ENCODE data around the gene RELT. TPM values are rescaled to one million over a fixed set of nuclear protein-coding genes. Genes with fewer than 3 reads are reported as not detected.

The RELT gene
- total RNA-seq, 1 experiment from 2014 or later: 13.8 TPM

DNA sequence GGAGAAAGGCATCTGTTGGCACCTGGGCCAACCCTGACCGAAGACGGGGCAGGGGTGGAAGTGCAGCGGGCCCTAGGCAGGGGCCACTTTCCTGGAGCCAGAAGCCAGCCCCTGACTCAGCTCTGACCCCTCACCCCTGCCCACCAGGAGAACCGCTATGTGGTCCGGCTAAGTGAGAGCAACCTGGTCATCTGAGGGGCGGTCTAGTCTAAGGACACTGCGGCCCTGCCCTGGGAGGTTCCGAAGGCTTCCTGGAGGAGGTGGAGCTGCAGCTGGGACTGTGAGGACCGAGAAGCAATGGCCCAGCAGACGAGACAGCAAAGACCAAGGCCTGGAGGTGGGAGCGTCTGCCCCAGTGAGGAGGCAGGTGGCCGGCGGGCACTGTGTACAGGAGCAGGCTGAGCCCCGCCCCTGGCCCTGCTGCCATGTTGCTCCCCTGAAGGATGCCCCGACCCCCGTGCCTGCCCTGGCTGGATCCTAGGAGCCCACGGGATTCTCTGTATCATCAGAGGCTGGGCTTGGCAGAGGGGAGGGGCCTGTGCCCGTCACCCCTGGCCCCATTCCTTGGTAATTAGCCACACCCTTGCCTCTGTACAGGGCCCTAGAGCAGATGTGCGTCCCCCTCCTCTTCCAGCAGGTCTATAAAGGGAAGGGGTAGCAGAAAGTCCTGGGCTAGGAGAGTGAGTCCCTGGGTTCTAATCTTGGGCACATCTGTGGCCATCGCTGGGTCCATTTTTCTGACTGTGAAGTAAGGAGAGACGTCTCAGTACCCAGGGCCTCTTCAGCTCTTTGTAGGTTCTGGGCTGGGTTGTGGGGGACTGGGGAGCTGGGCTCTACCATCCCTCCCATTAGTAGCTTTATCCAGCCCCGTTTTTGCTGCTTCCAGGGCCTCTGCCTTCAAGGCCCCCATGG, 19.4 kb downstream of the RELT start (continued):
- TF ChIP-seq, protein P1, sequence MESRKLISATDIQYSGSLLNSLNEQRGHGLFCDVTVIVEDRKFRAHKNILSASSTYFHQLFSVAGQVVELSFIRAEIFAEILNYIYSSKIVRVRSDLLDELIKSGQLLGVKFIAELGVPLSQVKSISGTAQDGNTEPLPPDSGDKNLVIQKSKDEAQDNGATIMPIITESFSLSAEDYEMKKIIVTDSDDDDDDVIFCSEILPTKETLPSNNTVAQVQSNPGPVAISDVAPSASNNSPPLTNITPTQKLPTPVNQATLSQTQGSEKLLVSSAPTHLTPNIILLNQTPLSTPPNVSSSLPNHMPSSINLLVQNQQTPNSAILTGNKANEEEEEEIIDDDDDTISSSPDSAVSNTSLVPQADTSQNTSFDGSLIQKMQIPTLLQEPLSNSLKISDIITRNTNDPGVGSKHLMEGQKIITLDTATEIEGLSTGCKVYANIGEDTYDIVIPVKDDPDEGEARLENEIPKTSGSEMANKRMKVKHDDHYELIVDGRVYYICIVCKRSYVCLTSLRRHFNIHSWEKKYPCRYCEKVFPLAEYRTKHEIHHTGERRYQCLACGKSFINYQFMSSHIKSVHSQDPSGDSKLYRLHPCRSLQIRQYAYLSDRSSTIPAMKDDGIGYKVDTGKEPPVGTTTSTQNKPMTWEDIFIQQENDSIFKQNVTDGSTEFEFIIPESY (IDR thresholded peaks at IDR 0.05; ENCODE audit: extremely low read depth, insufficient replicate concordance, low read length): no peak

DNA sequence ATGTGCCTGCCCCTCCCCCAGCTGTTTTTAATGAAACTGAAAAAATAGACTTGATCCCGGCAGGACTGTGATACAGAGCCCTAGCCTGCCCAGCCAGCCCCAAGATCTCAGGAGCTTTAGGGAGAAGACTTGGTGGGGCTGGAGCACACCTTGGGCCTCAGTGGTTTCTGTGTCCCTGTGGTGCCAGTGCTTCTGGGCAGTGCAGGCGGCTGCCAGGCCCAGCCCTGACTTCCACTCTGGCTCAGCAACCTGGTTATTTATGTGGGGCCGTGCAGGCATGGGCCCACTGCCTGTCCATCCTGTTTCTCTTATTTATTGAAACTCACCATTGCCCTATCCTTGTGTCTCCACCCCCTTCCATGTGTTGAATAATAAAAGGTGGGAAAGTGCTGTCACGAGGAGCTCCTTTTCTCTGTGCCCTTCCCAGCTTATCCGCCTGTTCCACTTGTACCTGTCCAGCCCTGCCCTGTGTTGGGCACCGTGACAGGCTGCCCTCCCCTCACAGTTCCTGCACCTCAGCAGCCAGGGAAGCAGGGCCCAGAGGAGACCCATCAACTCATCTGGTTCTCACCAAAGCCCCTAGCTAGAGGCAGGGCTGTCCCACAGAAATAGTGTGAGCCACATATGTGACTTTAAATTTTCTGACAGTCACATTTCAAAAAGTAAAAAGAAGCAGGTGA, 20.2 kb downstream of the RELT start:
- Histone ChIP-seq H3K9ac (ENCODE audit: low read length) (no peak overlapping the region), H3K4me1 (ENCODE audit: control insufficient read depth in 1 of 2, insufficient read depth in 2 of 2, low read length in 2 of 2) (no peaks in the 10 kb centered on the region; a peak in 1 of 4 replicates), H3K9me2 (ENCODE audit: insufficient read depth) (no peaks in the 10 kb centered on the region), H3K9me3 (ENCODE audit: control insufficient read depth in 1 of 2, insufficient read depth in 1 of 2, low read depth in 1 of 2, low read length in 2 of 2) (no peaks in the 10 kb centered on the region), H2AFZ (ENCODE audit: low read depth, low read length, poor library complexity, severe bottlenecking) (no peak overlapping the region), H3K27ac (ENCODE audit: low read depth, low read length) (no peak overlapping the region), H3K4me2 (ENCODE audit: low read length) (no peak overlapping the region), H3K36me3 (ENCODE audit: control insufficient read depth in 1 of 2, insufficient read depth in 2 of 2, low read length in 2 of 2) (peaks cover 2 to 12% of the 10 kb centered on the region in 2 experiments; a peak in 2 of 4 replicates), H3K27me3 (ENCODE audit: insufficient read depth, low read length) (no peaks in the 10 kb centered on the region), H3K4me3 (replicated peaks in 1 of 2; ENCODE audit: low read depth in 1 of 2, low read length in 2 of 2) (no peak overlapping the region), H3K79me2 (ENCODE audit: insufficient read depth, low read length) (no peaks in the 10 kb centered on the region), H4K20me1 (ENCODE audit: insufficient read depth) (no peaks in the 10 kb centered on the region)
- CTCF ChIA-PET: interaction anchor here (0.8 to 1.6 kb wide), 5 partner anchors 37 to 535 kb away, joined by 3 to 7 read pairs (median 3); no protein-coding TSS in a partner anchor
- TF ChIP-seq ZFX (IDR thresholded peaks at IDR 0.05) (no peak), EZH2 (IDR thresholded peaks at IDR 0.05) (no peak), RAD21 (IDR thresholded peaks at IDR 0.05; ENCODE audit: low read depth) (no peak), EGR1 (IDR thresholded peaks at IDR 0.05; ENCODE audit: low read depth) (no peak), SP1 (IDR thresholded peaks at IDR 0.05; ENCODE audit: low read depth) (no peak), CBX3 (IDR thresholded peaks at IDR 0.05; ENCODE audit: low read depth) (no peak), ZNF274 (IDR thresholded peaks at IDR 0.05; ENCODE audit: low read depth, low read length) (no peak), SRF (IDR thresholded peaks at IDR 0.05; ENCODE audit: low read depth) (no peak), POLR2A (IDR thresholded peaks at IDR 0.05; ENCODE audit: borderline replicate concordance, extremely low read depth, insufficient read depth, insufficient read length) (no peak)
- TF ChIP-seq, protein P2, sequence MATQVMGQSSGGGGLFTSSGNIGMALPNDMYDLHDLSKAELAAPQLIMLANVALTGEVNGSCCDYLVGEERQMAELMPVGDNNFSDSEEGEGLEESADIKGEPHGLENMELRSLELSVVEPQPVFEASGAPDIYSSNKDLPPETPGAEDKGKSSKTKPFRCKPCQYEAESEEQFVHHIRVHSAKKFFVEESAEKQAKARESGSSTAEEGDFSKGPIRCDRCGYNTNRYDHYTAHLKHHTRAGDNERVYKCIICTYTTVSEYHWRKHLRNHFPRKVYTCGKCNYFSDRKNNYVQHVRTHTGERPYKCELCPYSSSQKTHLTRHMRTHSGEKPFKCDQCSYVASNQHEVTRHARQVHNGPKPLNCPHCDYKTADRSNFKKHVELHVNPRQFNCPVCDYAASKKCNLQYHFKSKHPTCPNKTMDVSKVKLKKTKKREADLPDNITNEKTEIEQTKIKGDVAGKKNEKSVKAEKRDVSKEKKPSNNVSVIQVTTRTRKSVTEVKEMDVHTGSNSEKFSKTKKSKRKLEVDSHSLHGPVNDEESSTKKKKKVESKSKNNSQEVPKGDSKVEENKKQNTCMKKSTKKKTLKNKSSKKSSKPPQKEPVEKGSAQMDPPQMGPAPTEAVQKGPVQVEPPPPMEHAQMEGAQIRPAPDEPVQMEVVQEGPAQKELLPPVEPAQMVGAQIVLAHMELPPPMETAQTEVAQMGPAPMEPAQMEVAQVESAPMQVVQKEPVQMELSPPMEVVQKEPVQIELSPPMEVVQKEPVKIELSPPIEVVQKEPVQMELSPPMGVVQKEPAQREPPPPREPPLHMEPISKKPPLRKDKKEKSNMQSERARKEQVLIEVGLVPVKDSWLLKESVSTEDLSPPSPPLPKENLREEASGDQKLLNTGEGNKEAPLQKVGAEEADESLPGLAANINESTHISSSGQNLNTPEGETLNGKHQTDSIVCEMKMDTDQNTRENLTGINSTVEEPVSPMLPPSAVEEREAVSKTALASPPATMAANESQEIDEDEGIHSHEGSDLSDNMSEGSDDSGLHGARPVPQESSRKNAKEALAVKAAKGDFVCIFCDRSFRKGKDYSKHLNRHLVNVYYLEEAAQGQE (IDR thresholded peaks at IDR 0.05; ENCODE audit: low read depth): no peak
- no TSS peak for BruUV-seq (replicated peaks)
- RAD21 ChIA-PET (ENCODE audit: low non-redundant PET in 1 of 2, low total read pairs in 2 of 2, uncharacterized antibody in 2 of 2, unreplicated experiment in 2 of 2): no interaction called here
- POLR2A ChIA-PET: no interaction called here
- no peak for DNase-seq (ENCODE audit: low read depth, low spot score)
- ATAC-seq: no peak
- intact Hi-C loops (cut with micrococcal nuclease): no loop called here
